Measurements from ENCODE around the gene DIP2C. TPM values are rescaled to one million over a fixed set of nuclear protein-coding genes. Genes with fewer than 3 reads are reported as not detected.

The DIP2C gene
- total RNA-seq, 1 experiment from 2014 or later = 11.4 TPM

- Mint-ChIP-seq H3K36me3 (ENCODE audit: insufficient read depth, unreplicated experiment) (no peaks in the 10 kb centered on the region), H3K27ac (ENCODE audit: unreplicated experiment) (no peak overlapping the region), H3K27me3 (ENCODE audit: insufficient read depth, unreplicated experiment) (no peaks in the 10 kb centered on the region), H3K4me1 (ENCODE audit: low read depth, unreplicated experiment) (peaks cover 16% of the 10 kb centered on the region), H3K4me3 (ENCODE audit: unreplicated experiment) (peak overlapping the region; percentile 81), H3K9me3 (ENCODE audit: unreplicated experiment) (no peaks in the 10 kb centered on the region)
- no peaks in the 10 kb centered on the region for H3K36me3 ChIP-seq (ENCODE audit: control insufficient read depth, insufficient read depth, low read length)
- H3K4me1 ChIP-seq = peaks cover 17% of the 10 kb centered on the region
- intact Hi-C loops (cut with micrococcal nuclease; ENCODE audit: unreplicated experiment) = loop anchor here (1.0 kb wide), 1 partner anchor 177 kb away; no protein-coding TSS in a partner anchor
- CTCF ChIA-PET = interaction anchor here (1.7 kb wide), 1 partner anchor 8 kb away, joined by 4 read pairs; no protein-coding TSS in a partner anchor
- TF ChIP-seq CTCF (IDR thresholded peaks at IDR 0.05; ENCODE audit: insufficient read depth in 1 of 2, low read depth in 1 of 2, low read length in 1 of 2, severe bottlenecking in 1 of 2, unreplicated experiment in 1 of 2) = no peak
- H3K4me3 ChIP-seq (ENCODE audit: low read depth, low read length) = peak overlapping the region; percentile 58
- no peaks in the 10 kb centered on the region for H3K9me3 ChIP-seq
- peak in 1 of 2 experiments; percentile 62 for DNase-seq
- no peaks in the 10 kb centered on the region for H3K27me3 ChIP-seq (replicated peaks; ENCODE audit: control insufficient read depth, insufficient read depth, low read length)
- BruUV-seq (replicated peaks) = no TSS peak
- POLR2A ChIA-PET = no interaction called here
Measured at GRCh38 chr10:688312-689120, 952 bp downstream of the DIP2C start.

GRCh38 chr10:687583-688311, 1.7 kb downstream of the DIP2C start:
- Mint-ChIP-seq H3K27me3 (ENCODE audit: insufficient read depth, unreplicated experiment) (no peaks in the 10 kb centered on the region), H3K4me3 (ENCODE audit: unreplicated experiment) (peak overlapping the region; percentile 81), H3K36me3 (ENCODE audit: insufficient read depth, unreplicated experiment) (no peaks in the 10 kb centered on the region), H3K27ac (ENCODE audit: unreplicated experiment) (no peak overlapping the region), H3K4me1 (ENCODE audit: low read depth, unreplicated experiment) (peaks cover 14% of the 10 kb centered on the region), H3K9me3 (ENCODE audit: unreplicated experiment) (no peaks in the 10 kb centered on the region)
- H3K4me1 ChIP-seq = peaks cover 9% of the 10 kb centered on the region
- ChIA-PET POLR2A (no interaction called here), CTCF (interaction anchor here (1.7 kb wide), 1 partner anchor 9 kb away, joined by 4 read pairs; no protein-coding TSS in a partner anchor)
- DNase-seq = no peak
- intact Hi-C loops (cut with micrococcal nuclease; ENCODE audit: unreplicated experiment) = loop anchor here (1.0 kb wide), 1 partner anchor 176 kb away; no protein-coding TSS in a partner anchor
- H3K27me3 ChIP-seq (replicated peaks; ENCODE audit: control insufficient read depth, insufficient read depth, low read length) = no peaks in the 10 kb centered on the region
- no peaks in the 10 kb centered on the region for H3K36me3 ChIP-seq (ENCODE audit: control insufficient read depth, insufficient read depth, low read length)
- no peak for TF ChIP-seq CTCF (IDR thresholded peaks at IDR 0.05; ENCODE audit: insufficient read depth in 1 of 2, low read depth in 1 of 2, low read length in 1 of 2, severe bottlenecking in 1 of 2, unreplicated experiment in 1 of 2)
- no peaks in the 10 kb centered on the region for H3K9me3 ChIP-seq
- peak overlapping the region; percentile 58; the same call in 1 of the 2 replicates for H3K4me3 ChIP-seq (ENCODE audit: low read depth, low read length)
- BruUV-seq (replicated peaks) = TSS peak; percentile 44

- Mint-ChIP-seq H3K4me1 (ENCODE audit: low read depth, unreplicated experiment) (peaks cover 14% of the 10 kb centered on the region), H3K9me3 (ENCODE audit: unreplicated experiment) (no peaks in the 10 kb centered on the region), H3K27ac (ENCODE audit: unreplicated experiment) (no peak overlapping the region), H3K4me3 (ENCODE audit: unreplicated experiment) (no peak overlapping the region), H3K27me3 (ENCODE audit: insufficient read depth, unreplicated experiment) (no peaks in the 10 kb centered on the region), H3K36me3 (ENCODE audit: insufficient read depth, unreplicated experiment) (no peaks in the 10 kb centered on the region)
- no peak for DNase-seq
- H3K4me1 ChIP-seq = peaks cover 9% of the 10 kb centered on the region
- BruUV-seq (replicated peaks) = no TSS peak
- intact Hi-C loops (cut with micrococcal nuclease; ENCODE audit: unreplicated experiment) = no loop called here
- CTCF ChIA-PET = interaction anchor here (1.7 kb wide), 1 partner anchor 10 kb away, joined by 4 read pairs; no protein-coding TSS in a partner anchor
- POLR2A ChIA-PET = no interaction called here
- no peaks in the 10 kb centered on the region for H3K9me3 ChIP-seq
- no peak overlapping the region for H3K4me3 ChIP-seq (ENCODE audit: low read depth, low read length)
- H3K27me3 ChIP-seq (replicated peaks; ENCODE audit: control insufficient read depth, insufficient read depth, low read length) = no peaks in the 10 kb centered on the region
- TF ChIP-seq CTCF (IDR thresholded peaks at IDR 0.05; ENCODE audit: insufficient read depth in 1 of 2, low read depth in 1 of 2, low read length in 1 of 2, severe bottlenecking in 1 of 2, unreplicated experiment in 1 of 2) = no peak
- no peaks in the 10 kb centered on the region for H3K36me3 ChIP-seq (ENCODE audit: control insufficient read depth, insufficient read depth, low read length)
Measured at GRCh38 chr10:686155-686931, 3.1 kb downstream of the DIP2C start.
